WI38 (cell line): ENCODE data around the gene C22orf31.
"Not testable (repeated sequence)": the region's sequence is repeated elsewhere in the genome, so short reads cannot be mapped to it uniquely, and the experiment has no call there.

ENCODE experiments used
- H3K4me3 ChIP-seq: 2 replicates; pipeline ENCODE4 v1.5.1; 2011; ENCODE audit warnings: low read depth, mild to moderate bottlenecking, control low read depth, low read length
- CTCF ChIP-seq: IDR thresholded peaks from 2 replicates; pipeline ENCODE4 v1.5.1; 2012; ENCODE audit warnings: low read depth, mild to moderate bottlenecking, control low read depth, low read length

Gene C22orf31

GRCh38 chr22:29090039-29090438, 28.4 kb upstream of the C22orf31 start:
- TF ChIP-seq CTCF: no peak

GRCh38 chr22:29089507-29089906, 27.9 kb upstream of the C22orf31 start:
- H3K4me3 ChIP-seq: no peak overlapping the region

More at GRCh38 chr22:29090039-29090438, 28.4 kb upstream of the C22orf31 start:
- H3K4me3 ChIP-seq: no peak overlapping the region

GRCh38 chr22:29088809-29089208, 27.2 kb upstream of the C22orf31 start:
- TF ChIP-seq CTCF: no peak
- no peak overlapping the region for H3K4me3 ChIP-seq

More at GRCh38 chr22:29089507-29089906, 27.9 kb upstream of the C22orf31 start:
- TF ChIP-seq CTCF: no peak

GRCh38 chr22:29087012-29087411, 25.4 kb upstream of the C22orf31 start:
- TF ChIP-seq CTCF: no peak
- no peak overlapping the region for H3K4me3 ChIP-seq

- TF ChIP-seq CTCF: no peak
- H3K4me3 ChIP-seq: no peak overlapping the region
These were observed 22.4 kb upstream of the C22orf31 start for GRCh38 chr22:29083933-29084591.

GRCh38 chr22:29083576-29083932, 21.9 kb upstream of the C22orf31 start:
- H3K4me3 ChIP-seq: not testable (repeated sequence)

GRCh38 chr22:29082826-29083545, 21.4 kb upstream of the C22orf31 start:
- TF ChIP-seq CTCF: no peak
- H3K4me3 ChIP-seq: no peak overlapping the region
